ENCODE measurements around the gene CFB. TPM values are rescaled to one million over a fixed set of nuclear protein-coding genes. Genes with fewer than 3 reads are reported as not detected.

The CFB gene
- polyA plus RNA-seq, 1 experiment: 6.7 TPM

DNA sequence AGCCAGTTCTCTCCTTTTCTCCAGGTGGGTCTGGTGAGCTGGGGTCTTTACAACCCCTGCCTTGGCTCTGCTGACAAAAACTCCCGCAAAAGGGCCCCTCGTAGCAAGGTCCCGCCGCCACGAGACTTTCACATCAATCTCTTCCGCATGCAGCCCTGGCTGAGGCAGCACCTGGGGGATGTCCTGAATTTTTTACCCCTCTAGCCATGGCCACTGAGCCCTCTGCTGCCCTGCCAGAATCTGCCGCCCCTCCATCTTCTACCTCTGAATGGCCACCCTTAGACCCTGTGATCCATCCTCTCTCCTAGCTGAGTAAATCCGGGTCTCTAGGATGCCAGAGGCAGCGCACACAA, 765 bp upstream of the CFB start:
- DNase-seq (ENCODE audit: low read depth): no peak
- ChIA-PET POLR2A (no interaction called here), CTCF (interaction anchor here (1.6 kb wide), 1 partner anchor 56 kb away, joined by 6 read pairs; no protein-coding TSS in a partner anchor)
- no peaks in the 10 kb centered on the region for H3K36me3 ChIP-seq (ENCODE audit: control insufficient read depth, insufficient read depth, low read length)
- TF ChIP-seq, protein P1, sequence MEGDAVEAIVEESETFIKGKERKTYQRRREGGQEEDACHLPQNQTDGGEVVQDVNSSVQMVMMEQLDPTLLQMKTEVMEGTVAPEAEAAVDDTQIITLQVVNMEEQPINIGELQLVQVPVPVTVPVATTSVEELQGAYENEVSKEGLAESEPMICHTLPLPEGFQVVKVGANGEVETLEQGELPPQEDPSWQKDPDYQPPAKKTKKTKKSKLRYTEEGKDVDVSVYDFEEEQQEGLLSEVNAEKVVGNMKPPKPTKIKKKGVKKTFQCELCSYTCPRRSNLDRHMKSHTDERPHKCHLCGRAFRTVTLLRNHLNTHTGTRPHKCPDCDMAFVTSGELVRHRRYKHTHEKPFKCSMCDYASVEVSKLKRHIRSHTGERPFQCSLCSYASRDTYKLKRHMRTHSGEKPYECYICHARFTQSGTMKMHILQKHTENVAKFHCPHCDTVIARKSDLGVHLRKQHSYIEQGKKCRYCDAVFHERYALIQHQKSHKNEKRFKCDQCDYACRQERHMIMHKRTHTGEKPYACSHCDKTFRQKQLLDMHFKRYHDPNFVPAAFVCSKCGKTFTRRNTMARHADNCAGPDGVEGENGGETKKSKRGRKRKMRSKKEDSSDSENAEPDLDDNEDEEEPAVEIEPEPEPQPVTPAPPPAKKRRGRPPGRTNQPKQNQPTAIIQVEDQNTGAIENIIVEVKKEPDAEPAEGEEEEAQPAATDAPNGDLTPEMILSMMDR (IDR thresholded peaks at IDR 0.05; ENCODE audit: insufficient read depth, low read depth, low read length): no peak
- no peak overlapping the region for H3K4me3 ChIP-seq (ENCODE audit: low read depth, low read length)
- peaks cover 1% of the 10 kb centered on the region for H3K27me3 ChIP-seq (ENCODE audit: control insufficient read depth, insufficient read depth, low read length)

DNA sequence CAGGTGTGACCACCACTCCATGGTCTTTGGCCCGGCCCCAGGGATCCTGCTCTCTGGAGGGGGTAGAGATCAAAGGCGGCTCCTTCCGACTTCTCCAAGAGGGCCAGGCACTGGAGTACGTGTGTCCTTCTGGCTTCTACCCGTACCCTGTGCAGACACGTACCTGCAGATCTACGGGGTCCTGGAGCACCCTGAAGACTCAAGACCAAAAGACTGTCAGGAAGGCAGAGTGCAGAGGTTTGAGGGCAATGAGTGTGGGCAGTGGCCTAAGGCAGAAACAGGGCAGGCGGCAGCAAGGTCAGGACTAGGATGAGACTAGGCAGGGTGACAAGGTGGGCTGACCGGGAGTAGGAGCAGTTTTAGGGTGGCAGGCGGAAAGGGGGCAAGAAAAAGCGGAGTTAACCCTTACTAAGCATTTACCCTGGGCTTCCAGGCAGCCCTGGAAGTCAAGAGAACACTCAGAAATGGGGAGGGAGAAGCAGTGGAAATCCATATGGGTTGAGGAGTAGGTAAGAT, 533 bp downstream of the CFB start:
- TF ChIP-seq, protein P1 (IDR thresholded peaks at IDR 0.05; ENCODE audit: insufficient read depth, low read depth, low read length): no peak
- ChIA-PET POLR2A (no interaction called here), CTCF (interaction anchor here (1.6 kb wide), 1 partner anchor 57 kb away, joined by 6 read pairs; no protein-coding TSS in a partner anchor)
- peaks cover 3% of the 10 kb centered on the region for H3K36me3 ChIP-seq (ENCODE audit: control insufficient read depth, insufficient read depth, low read length)
- no peak overlapping the region for H3K4me3 ChIP-seq (ENCODE audit: low read depth, low read length)
- H3K27me3 ChIP-seq (ENCODE audit: control insufficient read depth, insufficient read depth, low read length): peaks cover 1% of the 10 kb centered on the region
- no peak for DNase-seq (ENCODE audit: low read depth)

DNA sequence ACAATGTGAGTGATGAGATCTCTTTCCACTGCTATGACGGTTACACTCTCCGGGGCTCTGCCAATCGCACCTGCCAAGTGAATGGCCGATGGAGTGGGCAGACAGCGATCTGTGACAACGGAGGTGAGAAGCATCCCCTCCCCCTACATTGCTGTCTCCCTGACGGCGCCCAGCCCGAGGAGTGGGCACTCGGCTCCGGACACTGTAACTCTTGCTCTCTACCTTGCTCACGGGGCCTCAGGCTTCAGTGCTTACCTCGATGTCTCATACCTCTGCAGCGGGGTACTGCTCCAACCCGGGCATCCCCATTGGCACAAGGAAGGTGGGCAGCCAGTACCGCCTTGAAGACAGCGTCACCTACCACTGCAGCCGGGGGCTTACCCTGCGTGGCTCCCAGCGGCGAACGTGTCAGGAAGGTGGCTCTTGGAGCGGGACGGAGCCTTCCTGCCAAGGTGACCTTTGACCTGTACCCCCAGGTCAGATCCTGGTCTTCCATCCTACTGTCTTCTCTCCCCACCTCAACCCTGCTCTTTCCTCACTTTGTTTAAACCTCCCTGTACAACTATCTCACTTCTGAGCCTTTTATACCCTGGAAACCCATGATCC, 1.3 kb downstream of the CFB start:
- Histone ChIP-seq H3K27me3 (ENCODE audit: control insufficient read depth, insufficient read depth, low read length) (peaks cover 1% of the 10 kb centered on the region), H3K36me3 (ENCODE audit: control insufficient read depth, insufficient read depth, low read length) (peaks cover 8% of the 10 kb centered on the region), H3K4me3 (ENCODE audit: low read depth, low read length) (no peak overlapping the region)
- ChIA-PET POLR2A (no interaction called here), CTCF (no interaction called here)
- no peak for DNase-seq (ENCODE audit: low read depth)
- TF ChIP-seq, protein P1 (IDR thresholded peaks at IDR 0.05; ENCODE audit: insufficient read depth, low read depth, low read length): no peak

DNA sequence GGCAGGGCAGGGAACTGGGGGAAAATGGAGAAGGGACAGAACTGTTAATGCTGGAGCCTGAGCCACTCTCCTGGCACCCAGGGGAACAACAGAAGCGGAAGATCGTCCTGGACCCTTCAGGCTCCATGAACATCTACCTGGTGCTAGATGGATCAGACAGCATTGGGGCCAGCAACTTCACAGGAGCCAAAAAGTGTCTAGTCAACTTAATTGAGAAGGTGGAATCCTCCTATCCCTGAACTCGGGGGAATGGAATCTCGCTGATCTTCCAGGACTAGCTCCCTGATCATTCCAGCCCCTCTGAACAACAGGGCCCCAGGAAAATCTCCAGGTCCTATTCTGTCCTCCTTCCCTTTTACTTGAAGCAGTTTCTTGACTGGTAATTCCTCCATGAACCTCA, 2.0 kb downstream of the CFB start:
- POLR2A ChIA-PET: no interaction called here
- H3K4me3 ChIP-seq (ENCODE audit: low read depth, low read length): no peak overlapping the region
- CTCF ChIA-PET: no interaction called here
- peaks cover 1% of the 10 kb centered on the region for H3K27me3 ChIP-seq (ENCODE audit: control insufficient read depth, insufficient read depth, low read length)
- TF ChIP-seq, protein P1 (IDR thresholded peaks at IDR 0.05; ENCODE audit: insufficient read depth, low read depth, low read length): no peak
- no peak for DNase-seq (ENCODE audit: low read depth)
- peaks cover 8% of the 10 kb centered on the region for H3K36me3 ChIP-seq (ENCODE audit: control insufficient read depth, insufficient read depth, low read length)

DNA sequence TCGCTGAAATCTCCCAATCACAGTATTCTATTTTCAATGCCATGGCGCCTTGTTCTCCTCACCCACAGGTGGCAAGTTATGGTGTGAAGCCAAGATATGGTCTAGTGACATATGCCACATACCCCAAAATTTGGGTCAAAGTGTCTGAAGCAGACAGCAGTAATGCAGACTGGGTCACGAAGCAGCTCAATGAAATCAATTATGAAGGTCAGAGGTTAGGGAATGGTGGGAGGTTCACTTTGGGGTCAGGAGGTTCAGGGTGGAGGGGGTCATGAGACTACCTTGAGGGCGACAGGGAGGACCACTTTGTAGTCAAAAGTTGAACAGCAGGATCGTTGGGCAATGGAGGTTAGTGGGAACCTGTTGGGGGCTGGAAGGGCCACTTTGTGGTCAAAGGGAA, 2.4 kb downstream of the CFB start:
- H3K4me3 ChIP-seq (ENCODE audit: low read depth, low read length): no peak overlapping the region
- no peaks in the 10 kb centered on the region for H3K27me3 ChIP-seq (ENCODE audit: control insufficient read depth, insufficient read depth, low read length)
- ChIA-PET POLR2A (no interaction called here), CTCF (no interaction called here)
- DNase-seq (ENCODE audit: low read depth): no peak
- TF ChIP-seq, protein P1 (IDR thresholded peaks at IDR 0.05; ENCODE audit: insufficient read depth, low read depth, low read length): no peak
- peaks cover 8% of the 10 kb centered on the region for H3K36me3 ChIP-seq (ENCODE audit: control insufficient read depth, insufficient read depth, low read length)

Data from BJ (cell line).